OCI-M2 (cell line): Measurements from ENCODE around the gene KIF24.
"Not testable (repeated sequence)": the region's sequence is repeated elsewhere in the genome, so short reads cannot be mapped to it uniquely, and the experiment has no call there.

Source experiments
- DNase-seq: peaks from one replicate; lab custom pipeline; 2025; ENCODE audit not compliant: unreplicated experiment; lab: John Stamatoyannopoulos, UW

Gene KIF24, protein sequence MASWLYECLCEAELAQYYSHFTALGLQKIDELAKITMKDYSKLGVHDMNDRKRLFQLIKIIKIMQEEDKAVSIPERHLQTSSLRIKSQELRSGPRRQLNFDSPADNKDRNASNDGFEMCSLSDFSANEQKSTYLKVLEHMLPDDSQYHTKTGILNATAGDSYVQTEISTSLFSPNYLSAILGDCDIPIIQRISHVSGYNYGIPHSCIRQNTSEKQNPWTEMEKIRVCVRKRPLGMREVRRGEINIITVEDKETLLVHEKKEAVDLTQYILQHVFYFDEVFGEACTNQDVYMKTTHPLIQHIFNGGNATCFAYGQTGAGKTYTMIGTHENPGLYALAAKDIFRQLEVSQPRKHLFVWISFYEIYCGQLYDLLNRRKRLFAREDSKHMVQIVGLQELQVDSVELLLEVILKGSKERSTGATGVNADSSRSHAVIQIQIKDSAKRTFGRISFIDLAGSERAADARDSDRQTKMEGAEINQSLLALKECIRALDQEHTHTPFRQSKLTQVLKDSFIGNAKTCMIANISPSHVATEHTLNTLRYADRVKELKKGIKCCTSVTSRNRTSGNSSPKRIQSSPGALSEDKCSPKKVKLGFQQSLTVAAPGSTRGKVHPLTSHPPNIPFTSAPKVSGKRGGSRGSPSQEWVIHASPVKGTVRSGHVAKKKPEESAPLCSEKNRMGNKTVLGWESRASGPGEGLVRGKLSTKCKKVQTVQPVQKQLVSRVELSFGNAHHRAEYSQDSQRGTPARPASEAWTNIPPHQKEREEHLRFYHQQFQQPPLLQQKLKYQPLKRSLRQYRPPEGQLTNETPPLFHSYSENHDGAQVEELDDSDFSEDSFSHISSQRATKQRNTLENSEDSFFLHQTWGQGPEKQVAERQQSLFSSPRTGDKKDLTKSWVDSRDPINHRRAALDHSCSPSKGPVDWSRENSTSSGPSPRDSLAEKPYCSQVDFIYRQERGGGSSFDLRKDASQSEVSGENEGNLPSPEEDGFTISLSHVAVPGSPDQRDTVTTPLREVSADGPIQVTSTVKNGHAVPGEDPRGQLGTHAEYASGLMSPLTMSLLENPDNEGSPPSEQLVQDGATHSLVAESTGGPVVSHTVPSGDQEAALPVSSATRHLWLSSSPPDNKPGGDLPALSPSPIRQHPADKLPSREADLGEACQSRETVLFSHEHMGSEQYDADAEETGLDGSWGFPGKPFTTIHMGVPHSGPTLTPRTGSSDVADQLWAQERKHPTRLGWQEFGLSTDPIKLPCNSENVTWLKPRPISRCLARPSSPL (N-terminal part only)

DNA sequence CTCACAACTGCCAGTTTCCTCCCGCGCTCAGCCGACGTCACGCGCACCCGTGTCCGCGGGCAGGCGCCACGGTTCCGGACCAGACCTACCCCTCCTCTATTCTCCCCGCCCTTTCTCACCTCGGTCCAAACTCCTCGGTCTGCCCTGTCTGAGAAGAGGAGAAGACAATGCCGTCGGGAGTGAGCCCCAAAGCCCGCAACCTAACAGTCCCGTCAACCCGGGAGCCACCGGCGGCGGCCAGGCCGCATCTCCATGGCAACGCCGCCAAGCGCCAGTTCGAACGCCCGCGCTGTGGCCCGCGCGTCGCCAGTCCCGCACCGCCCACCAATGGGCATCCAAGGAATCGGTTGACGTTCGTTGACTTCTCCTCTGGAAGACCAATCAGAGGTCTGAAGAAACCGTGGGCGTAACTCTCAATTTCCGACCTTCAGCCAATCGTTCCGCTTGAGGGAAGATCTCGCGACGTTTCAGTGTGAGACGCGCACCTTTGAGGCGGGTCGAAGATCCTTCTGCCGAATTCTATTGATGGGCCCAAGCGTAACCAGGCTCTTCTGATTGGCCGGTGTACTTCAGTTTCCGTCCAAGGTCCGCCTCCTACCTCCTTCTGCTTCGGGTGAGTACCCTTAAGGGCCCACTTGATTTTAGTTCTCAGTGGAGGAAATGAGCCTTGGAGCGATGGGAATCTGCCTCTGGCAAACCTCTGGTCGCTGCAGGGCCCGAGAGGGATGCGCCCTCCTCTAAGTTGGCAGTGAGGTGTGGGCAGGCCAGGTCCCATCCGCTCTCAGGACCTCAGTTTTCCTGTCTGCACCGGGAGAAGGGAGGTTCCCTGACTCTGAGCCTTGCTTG is at the start of gene KIF24, which contains the start of gene NUDT2:
KIF24 (minus strand) TSS at position 282 of the 846 bp plus-strand sequence. CDS start 17,922 bp downstream, outside the sequence.
NUDT2 (plus strand) TSS at position 583 of the 846 bp plus-strand sequence. CDS start 9,471 bp downstream, outside the sequence.
- DNase-seq: peak; percentile 90

DNA sequence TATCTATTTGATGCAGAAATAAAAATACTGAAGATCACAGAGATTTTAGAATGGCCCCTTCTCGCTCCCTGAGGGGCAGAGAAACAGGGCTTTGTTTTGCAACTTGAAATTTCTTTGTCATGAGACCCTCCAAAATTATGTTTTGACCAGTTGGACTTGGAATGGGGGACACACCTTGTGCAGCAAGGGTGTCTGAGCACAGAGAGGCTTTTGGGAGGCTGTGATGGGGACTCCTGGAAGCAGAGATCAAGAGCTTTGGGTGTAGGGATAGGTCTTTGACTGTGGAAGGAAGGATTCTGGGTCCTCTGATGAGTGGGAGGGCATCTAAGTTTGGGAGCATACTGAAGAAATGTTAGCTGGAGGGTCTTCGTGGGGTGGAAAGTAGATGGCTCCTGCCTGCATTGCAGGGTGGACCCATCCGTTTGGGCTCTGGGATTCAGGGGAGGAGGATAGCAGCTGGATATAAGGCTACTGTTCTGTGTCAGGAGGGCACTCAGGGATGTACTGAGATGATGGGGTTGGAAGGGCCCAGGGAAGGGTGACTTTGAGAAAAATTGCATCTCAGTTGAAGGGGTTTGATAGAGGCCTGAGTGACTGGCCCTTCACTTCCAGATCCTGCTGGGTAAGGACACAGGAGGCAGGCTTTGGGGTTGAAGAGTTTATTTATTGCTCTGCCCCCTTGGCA is 49.5 kb upstream of the KIF24 start:
- DNase-seq: no peak

GRCh38 chr9:34377404-34377746 is 48.3 kb upstream of the KIF24 start:
- DNase-seq: no peak

- DNase-seq: peak; percentile 72
These were observed 47.7 kb upstream of the KIF24 start, which contains the start of gene MYORG for GRCh38 chr9:34376596-34377403. Gene MYORG, minus strand, starts transcription at chr9:34376898. Its CDS starts 3,955 bp downstream, at chr9:34372943.

- DNase-seq: no peak
These were observed 47.0 kb upstream of the KIF24 start for GRCh38 chr9:34375901-34376595.

- DNase-seq: no peak
These were observed 46.0 kb upstream of the KIF24 start for GRCh38 chr9:34374905-34375552.

- DNase-seq: no peak
These were observed 45.3 kb upstream of the KIF24 start for GRCh38 chr9:34374339-34374738.

DNA sequence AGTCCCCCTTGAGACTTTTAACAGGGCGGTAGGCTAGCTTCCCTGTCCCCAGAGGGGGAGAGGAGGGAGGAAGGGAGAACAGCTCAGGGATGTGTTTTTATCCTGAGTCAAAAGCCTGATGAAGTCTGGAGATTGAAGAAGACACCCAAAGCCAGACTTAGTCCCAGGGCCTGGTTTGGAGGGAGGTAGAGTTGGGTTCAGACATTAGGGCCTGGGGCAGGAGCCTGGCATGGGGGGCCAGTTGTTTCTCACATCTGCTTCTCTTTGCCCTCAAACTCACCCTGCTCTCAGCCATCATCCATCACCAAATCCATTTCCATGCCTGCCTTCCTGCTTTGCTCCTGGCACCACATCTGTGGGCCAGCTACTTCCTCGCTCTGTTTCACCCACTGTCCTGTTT is 44.7 kb upstream of the KIF24 start:
- no peak for DNase-seq

DNA sequence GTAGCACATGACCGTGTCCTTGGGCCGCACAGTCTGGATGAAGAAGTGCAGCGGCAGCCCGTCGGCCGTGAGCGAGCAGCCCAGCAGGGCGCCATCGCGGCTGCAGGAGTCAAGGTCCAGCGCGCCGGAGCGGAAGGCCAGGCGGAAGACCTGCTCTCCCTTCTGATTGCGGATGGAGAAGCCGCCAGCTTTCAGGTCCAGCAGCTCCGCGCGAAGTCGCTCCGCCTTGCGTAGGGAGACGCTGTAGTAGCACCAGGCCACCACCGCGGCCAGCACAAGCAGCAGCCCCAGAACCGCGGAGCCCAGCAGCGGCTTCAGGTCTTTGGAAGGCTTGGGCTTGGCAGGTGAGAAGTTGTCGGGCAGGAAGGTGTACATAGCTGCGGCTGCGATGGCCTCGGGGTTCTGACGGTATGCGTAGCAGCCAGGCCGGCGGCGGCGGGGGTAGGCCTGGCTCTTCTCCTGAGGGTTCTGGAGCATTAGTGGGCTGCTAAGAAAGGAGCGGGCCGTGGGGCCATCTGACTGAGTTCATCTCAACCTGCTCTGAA is 43.5 kb upstream of the KIF24 start:
- no peak for DNase-seq

DNA sequence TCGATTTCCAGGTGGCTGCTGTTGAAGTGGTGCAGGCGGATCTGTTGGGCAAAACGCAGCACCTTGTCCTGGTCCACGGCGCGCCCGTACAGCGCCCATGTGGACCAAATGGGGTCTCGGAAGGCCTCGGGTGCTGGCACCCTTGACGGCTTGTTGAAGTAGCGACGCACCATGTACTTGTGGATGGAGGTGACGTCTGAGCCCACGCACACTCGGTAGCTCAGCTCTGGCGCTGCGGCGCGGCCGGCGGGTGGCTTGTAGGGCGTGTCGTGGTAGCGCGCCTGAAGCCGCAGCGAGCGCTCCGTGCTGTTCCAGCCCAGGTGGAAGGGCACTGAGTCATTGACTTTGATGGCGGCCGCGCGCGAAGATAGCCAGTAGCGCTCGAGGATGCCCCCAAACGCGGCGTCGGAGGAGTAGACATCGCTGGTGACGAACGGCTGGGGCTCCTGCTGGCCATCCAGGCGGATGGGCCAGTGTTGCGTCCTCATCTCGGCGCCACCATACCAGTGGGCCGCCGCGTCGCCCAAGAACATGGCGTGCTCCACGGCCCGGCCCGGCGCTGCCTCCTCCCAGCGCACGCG is 42.9 kb upstream of the KIF24 start:
- no peak for DNase-seq

DNA sequence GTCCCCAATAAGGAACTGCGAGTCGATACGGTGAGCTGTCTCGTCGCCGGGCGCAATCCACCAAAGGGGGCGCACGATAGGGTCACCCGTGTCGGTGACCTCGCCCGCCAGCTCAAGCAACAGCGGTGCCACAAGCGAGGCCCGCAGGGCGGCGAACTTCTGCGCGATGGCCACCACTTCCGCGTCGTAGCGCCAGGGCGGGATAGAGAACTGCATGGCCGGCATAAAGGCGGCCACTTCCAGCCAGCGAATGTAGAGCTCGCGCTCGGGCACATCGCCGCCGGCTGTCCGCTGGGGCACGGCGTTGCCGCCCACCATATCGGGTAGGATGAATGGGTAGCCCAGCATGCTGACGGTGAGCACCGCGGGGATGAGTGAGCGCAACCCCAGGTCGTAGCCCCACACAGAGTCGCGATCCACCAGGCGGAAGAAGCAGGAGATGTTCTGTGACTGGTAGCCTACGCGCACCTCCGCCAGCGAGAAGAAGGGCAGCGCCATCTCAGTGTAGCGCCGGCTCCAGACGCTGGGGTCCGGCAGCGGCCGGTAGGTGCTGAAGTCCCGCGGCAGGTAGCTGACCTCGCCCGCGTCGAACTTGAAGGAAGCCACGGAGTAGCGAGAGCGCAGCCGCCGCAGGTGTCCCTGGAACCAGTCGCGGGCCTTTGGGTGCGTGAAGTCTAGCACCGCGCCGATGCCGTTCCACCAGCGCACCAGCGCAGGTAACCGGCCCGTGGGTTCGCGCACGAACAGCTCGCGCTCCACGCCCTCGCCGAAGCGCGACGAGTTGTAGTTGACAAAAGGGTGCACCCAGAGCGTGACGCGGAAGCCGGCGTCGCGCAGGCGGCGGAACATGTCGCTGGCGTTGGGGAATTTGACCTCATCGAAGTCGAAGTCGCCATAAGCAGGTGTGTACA is 42.2 kb upstream of the KIF24 start:
- no peak for DNase-seq

GRCh38 chr9:34370335-34370969 is 41.4 kb upstream of the KIF24 start:
- DNase-seq: no peak

DNA sequence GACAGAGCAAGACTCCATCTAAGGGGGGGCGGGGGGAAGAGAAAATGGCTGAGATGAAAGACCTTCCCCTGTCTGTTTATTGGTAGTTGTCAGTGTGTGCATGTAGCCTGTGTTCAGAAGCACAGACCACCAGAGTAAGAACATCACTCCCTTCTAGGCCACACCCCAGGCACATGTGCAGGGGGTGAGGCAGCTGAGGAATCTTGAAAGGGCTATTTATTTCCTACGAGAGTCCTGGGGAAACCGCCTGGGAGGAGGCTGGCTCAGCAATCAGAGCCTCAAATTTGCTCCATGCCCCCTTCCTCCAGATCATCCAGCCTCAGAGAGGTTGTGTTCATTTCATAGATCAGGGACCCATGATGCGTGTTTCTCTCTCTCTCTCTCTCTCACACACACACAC is 40.6 kb upstream of the KIF24 start:
- DNase-seq: no peak

- not testable (repeated sequence) for DNase-seq
These were observed 39.7 kb upstream of the KIF24 start for GRCh38 chr9:34368796-34369195.

DNA sequence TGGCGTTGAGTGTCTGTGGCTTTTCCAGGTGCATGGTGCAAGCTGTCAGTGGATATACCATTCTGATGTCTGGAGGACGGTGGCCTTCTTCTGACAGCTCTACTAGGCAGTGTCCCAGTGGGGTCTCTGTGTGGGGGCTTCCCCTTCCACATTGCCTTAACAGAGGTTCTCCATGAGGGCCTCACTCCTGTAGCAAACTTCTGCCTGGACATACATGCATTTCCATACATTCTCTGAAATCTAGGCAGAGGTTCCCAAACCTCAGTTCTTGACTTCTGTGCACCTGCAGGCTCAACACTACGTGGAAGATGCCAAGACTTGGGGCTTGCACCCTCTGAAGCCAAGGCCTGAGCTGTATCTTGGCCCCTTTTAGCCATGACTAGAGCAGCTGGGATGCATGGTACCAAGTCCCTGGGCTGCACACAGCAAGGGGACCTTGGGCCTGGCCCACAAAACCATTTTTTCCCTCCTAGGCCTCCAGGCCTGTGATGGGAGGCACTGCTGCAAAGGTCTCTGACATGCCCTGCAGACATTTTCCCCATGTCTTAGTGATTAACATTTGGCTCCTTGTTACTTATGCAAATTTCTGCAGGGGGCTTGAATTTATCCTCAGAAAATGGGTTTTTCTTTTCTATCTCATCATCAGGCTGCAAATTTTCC is 38.8 kb upstream of the KIF24 start:
- not testable (repeated sequence) for DNase-seq
